ENCODE data around the gene CBX4. TPM values are rescaled to one million over a fixed set of nuclear protein-coding genes. Genes with fewer than 3 reads are reported as not detected.

The CBX4 gene
- total RNA-seq, 2 donors from 2014 or later = 28.0 to 28.5 TPM

DNA sequence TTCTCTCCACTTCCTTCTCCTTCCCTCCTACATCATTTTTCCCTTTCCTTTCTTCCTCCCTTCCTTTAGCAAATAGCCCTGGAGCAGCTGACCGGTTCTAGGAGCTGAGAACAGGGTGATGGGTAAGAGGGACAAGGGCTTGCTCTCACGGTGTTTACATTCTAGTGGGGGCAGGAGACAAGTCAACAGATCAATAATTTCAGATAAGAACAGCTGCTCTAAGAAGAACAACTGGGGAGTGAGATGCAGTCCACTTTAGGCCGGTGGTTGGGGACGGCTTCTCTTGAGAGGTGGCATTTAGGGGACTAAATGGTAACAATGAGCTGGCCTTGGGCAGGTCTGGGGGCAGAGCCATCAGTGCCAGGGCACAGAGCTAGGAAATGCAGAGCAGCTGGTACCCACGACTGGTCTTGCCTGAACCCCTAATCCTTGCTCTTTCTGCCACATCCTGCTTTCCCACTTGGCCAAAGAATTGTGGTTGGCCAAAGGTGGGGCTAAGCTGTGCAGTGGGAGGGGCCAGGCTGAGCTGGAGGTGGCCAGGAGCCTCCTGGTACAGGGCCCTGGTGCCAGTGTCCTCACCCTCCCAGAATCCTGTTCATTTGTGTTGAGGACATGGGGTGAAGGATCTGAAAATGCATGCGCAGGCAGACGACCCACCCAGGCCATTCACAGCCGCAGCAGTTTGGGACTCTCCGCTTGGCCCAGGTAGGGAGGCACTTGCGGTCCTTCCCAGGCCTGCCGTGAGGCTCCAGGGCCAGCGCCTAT, 17.7 kb downstream of the CBX4 start:
- Histone ChIP-seq H3K27ac (no peak overlapping the region), H3K9me3 (no peaks in the 10 kb centered on the region), H3K4me1 (replicated peaks) (no peaks in the 10 kb centered on the region), H3K36me3 (no peaks in the 10 kb centered on the region), H3K4me3 (no peak overlapping the region), H3K27me3 (replicated peaks; ENCODE audit: insufficient read depth) (no peaks in the 10 kb centered on the region)
- no peak for DNase-seq (ENCODE audit: low spot score)
- intact Hi-C loops (cut with DNase I) = no loop called here
- WGBS = 88% methylated on average over 12 of the region's 12 CpGs
- no peak for TF ChIP-seq POLR2A (IDR thresholded peaks at IDR 0.05)
- TF ChIP-seq POLR2AphosphoS5 (IDR thresholded peaks at IDR 0.05) = no peak
- no peak for TF ChIP-seq CTCF (IDR thresholded peaks at IDR 0.05)

- Histone ChIP-seq H3K27me3 (replicated peaks; ENCODE audit: insufficient read depth) (no peaks in the 10 kb centered on the region), H3K9me3 (no peaks in the 10 kb centered on the region), H3K4me1 (replicated peaks) (no peaks in the 10 kb centered on the region), H3K36me3 (no peaks in the 10 kb centered on the region), H3K27ac (no peak overlapping the region), H3K4me3 (no peak overlapping the region)
- TF ChIP-seq POLR2AphosphoS5 (IDR thresholded peaks at IDR 0.05) = no peak
- no peak for TF ChIP-seq POLR2A (IDR thresholded peaks at IDR 0.05)
- no peak for TF ChIP-seq CTCF (IDR thresholded peaks at IDR 0.05)
- intact Hi-C loops (cut with DNase I) = no loop called here
- whole genome bisulfite sequencing = 95% methylated on average over 4 of the region's 4 CpGs
- no peak for DNase-seq (ENCODE audit: low spot score)
These were observed 18.3 kb downstream of the CBX4 start for GRCh38 chr17:79820959-79821330.

DNA sequence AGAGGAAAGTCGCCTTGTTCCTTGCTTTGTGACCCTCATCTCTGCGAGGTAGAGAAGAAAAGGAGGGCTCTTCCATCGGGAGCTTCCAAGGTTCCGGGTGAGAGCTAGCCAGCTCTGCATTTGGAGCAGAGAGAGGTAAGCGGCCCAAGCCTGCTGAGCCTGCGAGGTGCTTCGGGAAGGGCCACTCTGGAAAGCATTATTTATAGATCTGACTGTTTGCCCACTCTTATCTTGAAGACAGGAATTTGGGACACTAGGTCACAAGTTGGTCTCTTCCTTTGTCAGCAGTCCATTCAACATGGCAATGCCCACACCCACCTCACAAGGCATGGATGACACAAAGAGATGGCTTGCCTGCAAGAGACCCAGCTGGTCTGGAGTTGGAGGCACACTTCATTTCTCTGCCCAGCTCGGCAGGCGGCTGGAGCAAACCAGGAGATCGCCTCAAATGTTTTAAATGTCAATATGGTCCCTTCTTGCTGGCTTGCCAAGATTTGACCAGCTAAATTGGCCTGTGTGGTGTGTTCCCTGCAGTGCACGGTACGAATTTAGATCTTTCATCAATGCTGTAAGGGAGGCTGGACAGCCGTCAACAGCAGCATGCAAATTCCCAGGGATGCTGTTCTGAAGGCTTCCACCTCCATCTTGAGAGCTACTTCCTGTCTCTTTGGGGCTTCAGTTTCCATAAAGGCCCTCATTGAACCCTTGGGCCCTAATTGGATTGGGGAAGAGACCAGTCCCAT, 19.5 kb downstream of the CBX4 start:
- no peaks in the 10 kb centered on the region for H3K27me3 ChIP-seq (replicated peaks; ENCODE audit: insufficient read depth)
- no peaks in the 10 kb centered on the region for H3K36me3 ChIP-seq
- TF ChIP-seq CTCF (IDR thresholded peaks at IDR 0.05) (no peak), POLR2AphosphoS5 (IDR thresholded peaks at IDR 0.05) (no peak), POLR2A (IDR thresholded peaks at IDR 0.05) (no peak)
- WGBS = 89% methylated on average over 13 of the region's 13 CpGs
- H3K9me3 ChIP-seq = no peaks in the 10 kb centered on the region
- no peak overlapping the region for H3K4me3 ChIP-seq
- no peak for DNase-seq (ENCODE audit: low spot score)
- H3K4me1 ChIP-seq (replicated peaks) = peaks cover 10% of the 10 kb centered on the region
- H3K27ac ChIP-seq = no peak overlapping the region
- intact Hi-C loops (cut with DNase I) = no loop called here

GRCh38 chr17:79819085-79819484, 20.2 kb downstream of the CBX4 start:
- Histone ChIP-seq H3K27ac (no peak overlapping the region), H3K36me3 (no peaks in the 10 kb centered on the region), H3K4me1 (replicated peaks) (peaks cover 16% of the 10 kb centered on the region), H3K27me3 (replicated peaks; ENCODE audit: insufficient read depth) (no peaks in the 10 kb centered on the region), H3K9me3 (no peaks in the 10 kb centered on the region), H3K4me3 (no peak overlapping the region)
- intact Hi-C loops (cut with DNase I) = no loop called here
- WGBS = 85% methylated on average over 5 of the region's 5 CpGs
- no peak for TF ChIP-seq CTCF (IDR thresholded peaks at IDR 0.05)
- no peak for TF ChIP-seq POLR2AphosphoS5 (IDR thresholded peaks at IDR 0.05)
- TF ChIP-seq POLR2A (IDR thresholded peaks at IDR 0.05) = no peak
- DNase-seq (ENCODE audit: low spot score) = no peak
